CD4-positive, alpha-beta T cell treated with Interleukin-10 for 1 hour (primary cell): Measurements from ENCODE around the gene ZNF500.
"Not testable (repeated sequence)": the region's sequence is repeated elsewhere in the genome, so short reads cannot be mapped to it uniquely, and the experiment has no call there.

Source experiments
- DNase-seq: peaks from one replicate; pipeline ENCODE4 v3.0.0-alpha.2; 2020

ZNF500 gene

DNA sequence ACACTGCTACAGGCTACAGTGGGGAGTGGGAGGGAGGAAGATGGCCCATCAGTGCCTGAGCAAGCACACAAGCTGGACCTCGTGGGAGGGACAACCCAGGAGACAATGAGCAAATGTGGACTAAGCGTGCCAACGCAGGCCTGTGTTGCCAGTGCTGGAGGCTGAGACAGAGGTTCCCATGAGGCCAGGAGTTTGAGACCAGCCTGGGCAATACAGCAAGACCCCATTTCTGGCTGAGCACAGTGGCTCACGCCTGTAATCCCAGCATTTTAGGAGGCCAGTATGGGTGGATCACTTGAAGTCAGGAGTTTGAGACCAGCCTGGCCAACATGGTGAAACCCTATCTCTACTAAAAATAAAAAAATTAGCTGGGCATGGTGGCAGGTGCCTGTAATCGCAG lies 28.6 kb downstream of the ZNF500 start:
- DNase-seq = not testable (repeated sequence)

- DNase-seq = no peak
Observed at GRCh38 chr16:4737545-4737944, 29.4 kb downstream of the ZNF500 start.

- DNase-seq = no peak
Observed at GRCh38 chr16:4736546-4736945, 30.4 kb downstream of the ZNF500 start.

DNA sequence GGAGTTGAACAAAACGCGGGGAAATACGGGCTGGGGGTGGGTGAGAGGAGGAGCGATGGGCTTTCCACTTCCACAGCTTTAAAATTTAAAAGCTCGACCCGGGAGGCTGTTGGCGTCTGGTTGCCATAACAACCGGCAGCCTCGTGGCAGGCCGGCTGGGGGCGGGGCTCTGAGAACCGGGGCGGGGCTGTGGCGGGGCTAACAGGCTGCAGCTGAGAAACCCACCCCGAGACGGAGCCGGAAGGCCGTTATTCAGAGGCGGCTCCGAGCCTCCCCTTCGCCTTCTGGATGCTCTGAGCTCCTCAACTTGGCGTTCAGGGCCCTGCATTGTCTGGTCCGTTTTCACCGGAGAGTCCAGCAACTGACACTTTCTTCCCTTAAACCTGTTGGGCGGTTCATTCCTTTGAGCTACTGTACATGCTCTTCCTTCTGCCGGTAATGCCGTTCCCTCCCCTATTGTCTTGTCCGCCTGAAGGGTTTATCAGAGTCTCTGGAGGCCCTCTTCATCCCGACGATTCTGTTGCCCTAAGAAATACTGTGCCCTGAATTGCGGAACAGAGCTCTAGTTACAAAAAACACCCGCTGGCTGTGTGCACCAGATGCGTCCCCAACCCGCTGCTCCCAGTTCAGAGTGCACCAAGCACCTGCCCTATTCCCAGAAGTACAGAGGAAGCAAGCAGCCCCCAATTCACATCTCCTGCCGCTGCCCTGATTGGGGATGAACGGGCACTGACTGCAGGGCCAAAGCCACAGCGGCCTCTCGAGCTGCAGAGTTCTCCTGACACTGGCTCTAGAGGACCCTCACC lies 32.0 kb downstream of the ZNF500 start:
- DNase-seq = peak; percentile 94

DNA sequence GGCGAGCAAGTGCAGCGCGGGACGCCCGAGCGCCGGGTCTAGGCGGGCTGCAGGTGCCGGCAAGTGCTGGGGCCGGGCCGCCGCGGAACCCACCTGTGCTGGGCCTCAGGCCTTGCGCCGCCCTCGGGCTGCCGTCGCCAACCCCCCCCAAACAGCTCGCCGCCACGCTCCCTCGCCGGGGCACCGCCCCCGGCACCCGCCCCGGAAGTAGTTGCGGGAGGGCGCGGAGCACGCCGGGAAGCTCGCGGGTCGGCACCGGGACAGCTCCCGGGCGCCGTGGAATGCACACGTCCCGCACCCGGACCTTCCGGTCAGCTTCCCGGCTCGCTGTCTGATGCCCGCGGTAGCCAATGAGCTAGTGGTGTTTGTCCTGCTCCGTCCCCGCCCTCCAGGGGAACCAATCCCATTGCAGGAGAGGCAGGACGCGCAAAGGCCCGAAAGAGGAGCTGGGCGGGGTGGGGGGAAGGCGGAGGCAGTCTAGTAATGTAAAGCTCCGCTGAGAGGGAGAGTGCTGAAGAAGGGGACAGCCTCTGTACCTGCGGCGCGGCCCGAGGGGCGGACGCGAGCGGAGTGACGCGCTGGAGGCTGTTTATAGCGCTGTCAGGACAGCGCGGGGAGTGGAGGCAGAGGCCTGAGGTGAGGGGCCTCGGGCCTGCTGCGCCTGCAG lies 32.8 kb downstream of the ZNF500 start, which contains the start of the genes ANKS3 and DNAAF8:
Gene ANKS3, minus strand, starts transcription at position 209 of the 667 bp plus-strand sequence. CDS start 4,122 bp downstream, outside the sequence.
Gene DNAAF8, plus strand, starts transcription at position 475 of the 667 bp plus-strand sequence. CDS start 1,978 bp downstream, outside the sequence.
- DNase-seq = peak; percentile 80

DNA sequence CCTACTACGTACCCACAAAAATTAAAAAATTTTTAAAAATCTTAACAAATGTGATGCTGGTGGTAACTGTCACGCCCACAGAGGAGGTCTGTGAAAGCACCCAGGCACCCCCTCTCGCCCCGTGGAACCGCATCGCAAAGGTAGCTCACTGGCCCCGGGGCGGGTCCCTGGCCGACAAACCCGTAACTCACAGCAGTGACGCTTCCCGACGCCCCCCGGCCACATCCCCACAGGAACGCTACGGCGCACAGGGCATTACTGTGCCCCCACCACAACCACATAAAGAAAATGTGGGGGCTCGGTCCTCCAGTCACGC lies 33.3 kb downstream of the ZNF500 start:
- DNase-seq = no peak

DNA sequence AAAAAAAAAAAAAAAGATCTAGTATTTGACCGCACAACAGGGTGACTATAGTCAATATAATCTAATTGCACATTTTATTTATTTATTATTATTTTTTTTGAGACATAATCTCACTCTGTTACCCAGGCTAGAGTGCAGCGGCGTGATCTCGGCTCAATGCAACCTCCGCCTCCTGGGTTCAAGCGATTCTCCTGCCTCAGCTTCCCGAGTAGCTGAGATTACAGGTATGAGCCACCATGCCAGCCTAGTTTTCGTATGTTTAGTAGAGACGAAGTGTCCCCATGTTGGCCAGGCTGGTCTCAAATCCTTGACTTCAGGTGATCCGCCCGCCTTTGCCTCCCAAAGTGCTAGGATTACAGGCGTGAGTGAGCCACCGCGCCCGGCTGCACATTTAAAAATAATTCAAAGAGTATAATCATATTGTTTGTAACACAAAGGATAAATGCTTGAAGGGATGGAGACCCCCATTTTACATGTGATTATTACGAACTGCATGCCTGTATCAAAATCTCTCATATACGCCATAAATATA lies 33.7 kb downstream of the ZNF500 start:
- no peak for DNase-seq

GRCh38 chr16:4729876-4730275 lies 37.1 kb downstream of the ZNF500 start:
- no peak for DNase-seq

- no peak for DNase-seq
Observed at GRCh38 chr16:4728676-4729075, 38.3 kb downstream of the ZNF500 start.

- no peak for DNase-seq
Observed at GRCh38 chr16:4726616-4727015, 40.3 kb downstream of the ZNF500 start.

DNA sequence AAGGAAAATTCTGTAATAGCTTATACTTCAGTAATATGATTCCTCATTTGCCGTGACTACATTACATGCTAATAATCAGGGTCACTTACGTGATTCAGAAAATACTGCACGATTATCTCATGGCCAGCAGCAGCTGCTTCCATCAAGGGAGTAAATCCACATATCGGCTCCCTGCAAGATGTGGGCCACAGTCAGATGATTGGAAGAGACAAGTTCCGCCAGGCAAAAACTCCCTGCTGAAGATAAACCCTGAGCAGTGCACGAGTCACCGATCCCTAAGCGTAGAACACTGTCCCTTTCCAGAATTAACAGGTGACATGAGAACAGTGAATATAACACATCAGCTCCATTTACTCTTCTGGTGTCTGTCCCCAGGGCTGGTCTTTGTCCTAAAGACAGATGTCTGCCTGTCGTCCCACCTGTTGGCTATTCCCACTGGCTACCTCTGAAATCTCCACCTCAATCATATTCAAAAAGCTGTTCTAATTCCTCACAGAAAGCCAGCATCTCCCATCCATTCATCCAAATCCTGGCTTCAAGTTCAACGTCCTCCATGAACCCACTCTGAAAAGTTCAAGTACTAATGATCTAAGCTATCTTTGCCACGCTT lies 42.2 kb downstream of the ZNF500 start:
- no peak for DNase-seq

GRCh38 chr16:4723071-4723767 lies 43.7 kb downstream of the ZNF500 start:
- no peak for DNase-seq

DNA sequence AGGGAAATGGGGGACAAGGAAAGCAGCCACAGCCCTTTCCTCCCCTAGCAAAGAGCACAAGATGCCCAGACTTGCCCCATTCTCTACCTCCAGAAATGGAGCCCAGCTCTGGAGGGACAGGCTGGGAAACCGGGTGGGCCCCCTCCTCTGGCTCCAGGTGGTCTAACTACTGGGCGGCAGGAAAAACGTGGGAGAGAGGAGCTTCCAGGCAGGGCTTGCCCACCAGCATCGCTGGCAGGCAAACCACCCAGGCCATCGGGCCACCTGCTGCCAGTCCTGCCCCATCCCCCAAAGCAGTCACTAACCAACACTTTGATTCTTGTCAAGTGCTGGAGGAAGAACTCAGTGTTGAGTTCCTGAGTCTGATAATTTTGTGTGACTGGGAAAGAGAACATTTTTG lies 48.5 kb downstream of the ZNF500 start:
- no peak for DNase-seq

GRCh38 chr16:4714996-4715395 lies 52.0 kb downstream of the ZNF500 start:
- DNase-seq = no peak

DNA sequence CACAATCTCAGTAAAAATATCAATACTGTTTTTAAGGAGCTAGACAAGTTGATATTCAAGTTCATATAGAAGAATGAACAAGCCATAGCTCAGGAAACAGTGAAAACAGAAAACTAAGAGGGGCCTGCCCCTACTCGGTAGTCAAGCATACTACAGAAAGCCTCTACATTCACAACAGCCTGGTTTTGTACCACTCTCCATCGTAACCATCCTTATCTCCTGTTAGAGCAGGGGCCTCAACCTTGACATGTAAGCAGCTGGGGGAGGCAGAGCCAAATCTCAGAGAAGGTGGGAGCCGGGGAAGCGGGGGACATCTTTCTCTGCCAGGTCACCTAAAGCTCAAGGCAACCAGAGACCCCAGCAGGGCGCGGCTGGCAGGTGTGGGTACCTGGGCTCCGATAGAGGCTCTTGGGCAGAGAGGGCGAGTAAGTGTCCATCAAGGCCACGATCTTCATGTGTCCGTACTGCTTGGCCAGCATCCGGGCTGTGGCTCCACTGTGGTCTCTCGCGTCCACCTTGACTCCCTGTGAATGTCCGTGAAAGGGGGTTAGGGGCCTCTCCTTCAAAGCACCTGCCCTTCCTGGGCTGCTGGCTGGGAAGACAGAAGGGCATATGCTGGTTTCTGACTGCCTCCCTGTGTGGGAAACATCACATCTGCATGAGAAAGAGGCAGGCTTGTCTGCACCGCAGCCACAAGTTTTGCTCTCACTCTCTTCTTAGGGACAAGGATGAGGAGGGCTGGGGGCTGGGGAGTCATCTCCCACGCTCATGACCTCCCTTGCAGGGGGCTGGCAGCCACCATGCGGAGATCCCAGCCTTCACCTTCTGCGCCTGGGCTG lies 53.1 kb downstream of the ZNF500 start:
- DNase-seq = no peak

- DNase-seq = no peak
Observed at GRCh38 chr16:4709481-4709880, 57.5 kb downstream of the ZNF500 start.

DNA sequence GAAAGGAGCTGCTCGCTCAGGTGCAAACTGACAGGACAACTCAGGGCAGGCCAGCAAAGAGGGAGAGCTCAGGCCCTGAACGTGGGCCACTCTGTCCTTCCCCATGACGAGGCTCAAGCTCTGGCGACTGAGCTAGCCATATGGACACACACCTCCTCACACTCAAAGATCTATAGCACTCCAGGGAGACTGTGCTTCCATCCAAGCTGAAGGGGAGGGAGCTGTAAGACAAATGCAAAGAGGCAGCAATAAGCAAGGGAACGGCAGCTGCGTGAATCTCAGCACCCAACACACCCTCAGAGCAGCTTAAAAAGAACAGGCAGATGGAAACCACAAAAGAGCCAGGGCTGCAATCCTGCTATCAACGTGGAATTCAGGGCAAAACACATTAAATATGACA lies 60.1 kb downstream of the ZNF500 start:
- DNase-seq = no peak

DNA sequence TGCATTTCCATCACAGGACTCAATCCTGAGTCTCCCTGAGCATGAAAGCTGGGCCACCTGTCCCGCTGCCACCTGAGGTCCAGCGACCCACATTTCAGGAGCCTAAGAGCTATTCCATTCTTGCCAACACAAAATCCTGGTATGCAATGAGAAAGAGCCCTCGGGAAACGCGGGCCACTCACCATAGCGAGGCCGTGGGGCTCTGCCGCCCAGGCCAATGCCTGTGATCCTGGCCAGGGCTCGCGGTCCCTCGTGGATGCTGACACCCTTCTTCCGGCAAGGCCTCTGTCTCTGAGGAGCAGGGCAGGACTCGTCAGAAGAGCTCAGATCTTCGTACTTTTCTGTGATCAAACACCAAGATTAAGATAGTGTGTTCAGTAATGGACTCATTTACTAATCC lies 62.0 kb downstream of the ZNF500 start:
- no peak for DNase-seq

DNA sequence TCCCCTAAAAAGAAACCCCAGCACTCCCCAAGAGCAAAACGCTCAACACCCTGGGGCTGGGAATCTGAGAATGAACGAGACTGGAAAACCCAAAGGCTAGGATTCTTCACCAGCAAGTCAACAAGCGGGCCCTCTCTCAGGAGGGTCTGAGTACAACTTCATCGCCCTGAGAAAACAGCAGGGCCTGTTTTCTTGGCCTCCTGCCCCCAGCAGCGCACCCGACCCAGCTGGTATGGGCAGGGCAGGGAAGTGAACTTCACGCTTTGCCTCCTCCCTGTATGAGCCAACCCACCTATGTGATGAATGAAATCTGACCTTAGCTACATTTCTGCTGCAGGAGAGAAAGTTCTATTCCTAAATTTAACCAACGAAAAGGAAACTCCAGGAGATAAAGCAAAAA lies 62.5 kb downstream of the ZNF500 start:
- DNase-seq = no peak

DNA sequence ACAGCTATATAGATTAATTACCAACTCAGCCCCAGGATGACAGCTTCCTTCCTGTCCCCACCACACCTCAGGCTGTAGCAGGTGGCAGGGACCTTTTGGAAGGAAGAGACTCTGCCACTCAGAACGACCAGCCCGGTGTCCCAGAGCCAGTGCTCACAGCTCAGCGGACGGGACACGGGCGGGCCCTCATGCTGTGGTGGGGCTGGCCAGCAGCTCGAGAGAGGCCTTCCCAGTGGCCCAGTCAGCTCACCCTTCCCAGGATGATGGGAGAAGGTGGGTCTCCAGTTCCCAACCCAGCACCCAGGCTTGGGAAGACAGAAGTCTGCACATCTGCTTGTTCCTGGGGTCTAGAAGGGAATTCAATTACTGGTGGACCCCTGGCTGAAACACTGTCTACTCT lies 63.1 kb downstream of the ZNF500 start:
- no peak for DNase-seq

GRCh38 chr16:4702466-4702808 lies 64.5 kb downstream of the ZNF500 start:
- DNase-seq = no peak

DNA sequence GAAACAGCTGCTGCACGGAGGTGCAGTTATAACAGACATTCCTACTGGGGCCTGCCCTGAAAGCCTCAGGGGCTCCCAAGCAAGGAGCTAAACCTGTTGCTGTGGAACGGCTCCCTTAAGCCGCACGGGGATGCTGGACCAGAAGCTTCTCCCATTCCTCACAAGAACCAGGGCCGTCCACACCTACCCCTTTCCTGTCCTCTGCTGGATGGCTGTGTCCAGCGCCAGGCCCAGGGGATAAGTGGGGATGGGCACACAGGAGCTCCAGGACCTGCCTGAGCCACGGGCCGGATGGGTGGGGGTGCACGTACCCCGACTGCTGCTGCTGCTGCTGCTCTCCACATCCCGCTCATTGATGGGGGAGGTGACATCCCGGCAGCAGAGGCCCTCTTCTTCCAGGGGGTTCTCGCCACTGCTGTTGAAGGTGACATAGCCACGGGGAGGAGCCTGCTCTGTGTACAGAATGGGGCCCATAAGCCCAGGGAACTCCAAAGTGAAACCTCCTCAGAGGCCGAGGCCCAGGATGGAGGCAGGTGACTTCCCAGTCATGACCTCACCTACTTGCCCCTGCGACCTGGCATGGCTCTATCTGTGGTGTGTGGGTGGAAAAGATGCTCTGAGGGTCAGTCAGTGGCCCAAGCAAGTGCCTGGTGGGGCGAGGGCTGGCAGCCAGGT lies 65.0 kb downstream of the ZNF500 start:
- no peak for DNase-seq
